ENCODE results near the gene LYRM4. TPM values are rescaled to one million over a fixed set of nuclear protein-coding genes. Genes with fewer than 3 reads are reported as not detected.

LYRM4 gene
- total RNA-seq, 1 donor: 16.6 TPM

DNA sequence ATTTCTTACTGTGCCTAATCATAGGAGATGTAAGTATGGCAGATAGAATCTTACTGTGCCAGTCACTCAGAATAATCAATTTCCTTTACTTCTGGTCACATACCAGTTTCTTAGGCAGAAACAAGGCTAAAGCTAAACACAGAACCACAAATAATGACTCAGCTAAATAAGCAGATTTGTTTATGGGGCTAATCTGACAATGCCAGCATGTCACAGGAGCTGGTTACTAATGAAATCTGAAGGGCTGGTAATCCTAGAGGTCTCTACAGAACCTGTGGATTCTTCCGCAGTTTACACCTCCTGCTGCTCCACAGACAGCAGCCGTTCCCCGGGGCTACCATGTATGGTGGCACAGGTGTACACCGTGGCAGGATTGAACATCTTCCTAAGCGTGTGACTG is 80.8 kb downstream of the LYRM4 start:
- peaks cover 2% of the 10 kb centered on the region for H3K4me1 ChIP-seq (ENCODE audit: insufficient read depth, low read length)
- no peaks in the 10 kb centered on the region for H4K20me1 ChIP-seq (ENCODE audit: insufficient read depth, low read length)
- no peak overlapping the region for H3K27ac ChIP-seq (ENCODE audit: low read depth, low read length)
- TF ChIP-seq, protein P1, sequence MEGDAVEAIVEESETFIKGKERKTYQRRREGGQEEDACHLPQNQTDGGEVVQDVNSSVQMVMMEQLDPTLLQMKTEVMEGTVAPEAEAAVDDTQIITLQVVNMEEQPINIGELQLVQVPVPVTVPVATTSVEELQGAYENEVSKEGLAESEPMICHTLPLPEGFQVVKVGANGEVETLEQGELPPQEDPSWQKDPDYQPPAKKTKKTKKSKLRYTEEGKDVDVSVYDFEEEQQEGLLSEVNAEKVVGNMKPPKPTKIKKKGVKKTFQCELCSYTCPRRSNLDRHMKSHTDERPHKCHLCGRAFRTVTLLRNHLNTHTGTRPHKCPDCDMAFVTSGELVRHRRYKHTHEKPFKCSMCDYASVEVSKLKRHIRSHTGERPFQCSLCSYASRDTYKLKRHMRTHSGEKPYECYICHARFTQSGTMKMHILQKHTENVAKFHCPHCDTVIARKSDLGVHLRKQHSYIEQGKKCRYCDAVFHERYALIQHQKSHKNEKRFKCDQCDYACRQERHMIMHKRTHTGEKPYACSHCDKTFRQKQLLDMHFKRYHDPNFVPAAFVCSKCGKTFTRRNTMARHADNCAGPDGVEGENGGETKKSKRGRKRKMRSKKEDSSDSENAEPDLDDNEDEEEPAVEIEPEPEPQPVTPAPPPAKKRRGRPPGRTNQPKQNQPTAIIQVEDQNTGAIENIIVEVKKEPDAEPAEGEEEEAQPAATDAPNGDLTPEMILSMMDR (IDR thresholded peaks at IDR 0.05; ENCODE audit: extremely low read depth, low read depth, low read length): no peak
- H3K4me3 ChIP-seq (ENCODE audit: insufficient read depth, low read length): no peak overlapping the region
- H2AFZ ChIP-seq (ENCODE audit: low read length): no peak overlapping the region
- H3K9me3 ChIP-seq (ENCODE audit: low read depth, low read length): no peaks in the 10 kb centered on the region
- no peaks in the 10 kb centered on the region for H3K79me2 ChIP-seq (ENCODE audit: insufficient read depth, low read length)
- H3K4me2 ChIP-seq (ENCODE audit: insufficient read depth, low read length): no peak overlapping the region
- no peak for DNase-seq (ENCODE audit: insufficient read length, low spot score, missing footprints)
- H3K27me3 ChIP-seq (ENCODE audit: insufficient read depth, low read length): no peaks in the 10 kb centered on the region
- H3K36me3 ChIP-seq (ENCODE audit: insufficient read depth, low read length): no peaks in the 10 kb centered on the region

DNA sequence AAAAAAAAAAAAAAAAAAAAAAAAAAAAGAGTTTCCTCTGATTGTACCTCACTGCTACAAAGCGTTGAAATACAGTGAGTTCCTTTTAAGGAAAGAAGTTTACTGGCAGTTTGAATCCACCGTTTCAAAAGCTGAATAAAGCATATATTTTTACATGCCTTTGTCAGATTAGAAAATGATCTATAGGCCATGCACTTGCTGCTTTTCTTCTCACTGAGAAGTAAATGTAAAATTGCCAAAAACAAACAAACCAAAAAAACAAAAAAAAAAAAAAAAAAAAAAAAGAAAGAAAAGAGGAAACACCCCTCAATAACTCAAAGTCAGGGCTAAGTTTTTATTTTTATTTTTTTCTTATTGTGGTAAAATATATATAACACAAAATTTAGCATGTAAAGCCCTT is 81.9 kb downstream of the LYRM4 start:
- Histone ChIP-seq H3K36me3 (ENCODE audit: insufficient read depth, low read length) (no peaks in the 10 kb centered on the region), H3K4me3 (ENCODE audit: insufficient read depth, low read length) (no peak overlapping the region), H3K27ac (ENCODE audit: low read depth, low read length) (no peak overlapping the region), H4K20me1 (ENCODE audit: insufficient read depth, low read length) (no peaks in the 10 kb centered on the region), H2AFZ (ENCODE audit: low read length) (no peak overlapping the region), H3K9me3 (ENCODE audit: low read depth, low read length) (no peaks in the 10 kb centered on the region), H3K27me3 (ENCODE audit: insufficient read depth, low read length) (no peaks in the 10 kb centered on the region), H3K4me2 (ENCODE audit: insufficient read depth, low read length) (no peak overlapping the region), H3K79me2 (ENCODE audit: insufficient read depth, low read length) (no peaks in the 10 kb centered on the region), H3K4me1 (ENCODE audit: insufficient read depth, low read length) (peaks cover 7% of the 10 kb centered on the region)
- TF ChIP-seq, protein P1 (IDR thresholded peaks at IDR 0.05; ENCODE audit: extremely low read depth, low read depth, low read length): no peak
- DNase-seq (ENCODE audit: insufficient read length, low spot score, missing footprints): no peak

DNA sequence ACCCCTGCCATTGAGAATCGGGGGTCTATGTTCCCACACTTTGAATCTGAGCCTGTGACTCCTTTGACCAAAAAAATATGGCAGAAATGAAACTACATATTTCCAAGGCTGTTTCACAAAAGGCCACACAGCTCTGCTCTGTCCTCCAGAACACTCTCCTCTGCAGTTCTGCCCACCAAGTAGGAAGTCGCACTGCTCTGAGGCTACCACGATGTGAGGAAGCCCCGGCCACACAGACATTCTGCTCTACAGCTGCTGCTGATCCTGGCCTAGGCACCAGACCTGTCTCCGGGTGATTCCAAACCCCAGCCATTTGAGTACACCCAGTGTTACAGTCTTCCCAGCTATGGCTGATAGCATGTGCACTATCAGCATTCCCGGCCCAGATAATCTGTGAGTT is 85.1 kb downstream of the LYRM4 start:
- no peaks in the 10 kb centered on the region for H3K9me3 ChIP-seq (ENCODE audit: low read depth, low read length)
- no peak overlapping the region for H2AFZ ChIP-seq (ENCODE audit: low read length)
- H3K27ac ChIP-seq (ENCODE audit: low read depth, low read length): no peak overlapping the region
- H3K36me3 ChIP-seq (ENCODE audit: insufficient read depth, low read length): no peaks in the 10 kb centered on the region
- TF ChIP-seq, protein P1 (IDR thresholded peaks at IDR 0.05; ENCODE audit: extremely low read depth, low read depth, low read length): no peak
- H3K4me1 ChIP-seq (ENCODE audit: insufficient read depth, low read length): peaks cover 7% of the 10 kb centered on the region
- H3K4me3 ChIP-seq (ENCODE audit: insufficient read depth, low read length): no peak overlapping the region
- no peaks in the 10 kb centered on the region for H3K79me2 ChIP-seq (ENCODE audit: insufficient read depth, low read length)
- H3K4me2 ChIP-seq (ENCODE audit: insufficient read depth, low read length): no peak overlapping the region
- H4K20me1 ChIP-seq (ENCODE audit: insufficient read depth, low read length): no peaks in the 10 kb centered on the region
- no peaks in the 10 kb centered on the region for H3K27me3 ChIP-seq (ENCODE audit: insufficient read depth, low read length)
- no peak for DNase-seq (ENCODE audit: insufficient read length, low spot score, missing footprints)

DNA sequence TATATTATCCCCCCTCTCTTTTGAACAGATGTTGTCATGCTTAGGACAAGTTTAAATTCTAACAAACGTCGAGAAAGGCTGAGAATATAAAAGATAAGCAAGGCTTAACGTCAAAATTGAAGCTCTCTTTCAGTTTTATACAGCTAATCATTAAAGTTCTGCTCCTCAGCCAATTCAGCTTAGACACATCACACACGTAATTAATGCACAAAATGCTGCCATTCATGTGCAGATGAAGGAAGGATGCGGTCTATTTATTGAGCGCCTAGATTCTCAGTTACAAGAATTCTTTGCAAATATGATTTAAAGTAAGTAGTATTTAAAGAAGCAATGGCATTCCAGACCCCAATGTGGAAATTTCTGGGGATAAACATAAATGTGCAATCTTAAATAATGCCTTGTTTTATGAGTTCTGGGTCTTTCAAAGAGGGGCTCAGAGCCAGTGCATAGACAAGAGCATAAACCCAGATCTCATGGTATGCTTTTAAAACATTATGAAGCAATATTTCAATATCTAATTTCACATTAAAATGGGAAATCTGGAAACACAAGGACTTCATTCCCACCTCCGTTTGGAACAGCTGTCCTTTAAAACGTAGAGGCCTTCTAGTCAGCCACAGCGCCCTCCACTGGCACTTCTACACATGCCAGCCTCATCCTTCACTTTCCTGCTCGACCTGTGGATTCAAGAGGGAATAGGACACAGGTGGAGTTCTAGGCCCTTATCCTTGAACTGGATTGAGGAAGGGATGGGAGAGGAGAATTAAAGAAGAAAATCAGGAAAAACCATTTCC is 85.8 kb downstream of the LYRM4 start:
- TF ChIP-seq, protein P1 (IDR thresholded peaks at IDR 0.05; ENCODE audit: extremely low read depth, low read depth, low read length): peak; percentile 71
- no peaks in the 10 kb centered on the region for H4K20me1 ChIP-seq (ENCODE audit: insufficient read depth, low read length)
- H3K36me3 ChIP-seq (ENCODE audit: insufficient read depth, low read length): no peaks in the 10 kb centered on the region
- H2AFZ ChIP-seq (ENCODE audit: low read length): peak overlapping the region; percentile 72
- H3K4me3 ChIP-seq (ENCODE audit: insufficient read depth, low read length): no peak overlapping the region
- no peaks in the 10 kb centered on the region for H3K27me3 ChIP-seq (ENCODE audit: insufficient read depth, low read length)
- no peak overlapping the region for H3K27ac ChIP-seq (ENCODE audit: low read depth, low read length)
- H3K9me3 ChIP-seq (ENCODE audit: low read depth, low read length): no peaks in the 10 kb centered on the region
- no peak for DNase-seq (ENCODE audit: insufficient read length, low spot score, missing footprints)
- no peaks in the 10 kb centered on the region for H3K79me2 ChIP-seq (ENCODE audit: insufficient read depth, low read length)
- H3K4me1 ChIP-seq (ENCODE audit: insufficient read depth, low read length): peaks cover 7% of the 10 kb centered on the region
- peak overlapping the region; percentile 74 for H3K4me2 ChIP-seq (ENCODE audit: insufficient read depth, low read length)
